HT-29 (cell line): Measurements from ENCODE around the gene WIPF3. TPM values are rescaled to one million over a fixed set of nuclear protein-coding genes. Genes with fewer than 3 reads are reported as not detected.

Experiments
- DNase-seq: peaks from one replicate; pipeline ENCODE4 v3.0.0-alpha.2; 2015; ENCODE audit warnings: low spot score
- total RNA-seq: library from RNA; depleted of rRNA; stranded (reverse); fragments of >200 nt; shearing (Covaris generic); gene quantifications from 2 replicates; pipeline ENCODE4 v1.2.3, GENCODE V29; 2014; rRNA removed

The WIPF3 gene, protein sequence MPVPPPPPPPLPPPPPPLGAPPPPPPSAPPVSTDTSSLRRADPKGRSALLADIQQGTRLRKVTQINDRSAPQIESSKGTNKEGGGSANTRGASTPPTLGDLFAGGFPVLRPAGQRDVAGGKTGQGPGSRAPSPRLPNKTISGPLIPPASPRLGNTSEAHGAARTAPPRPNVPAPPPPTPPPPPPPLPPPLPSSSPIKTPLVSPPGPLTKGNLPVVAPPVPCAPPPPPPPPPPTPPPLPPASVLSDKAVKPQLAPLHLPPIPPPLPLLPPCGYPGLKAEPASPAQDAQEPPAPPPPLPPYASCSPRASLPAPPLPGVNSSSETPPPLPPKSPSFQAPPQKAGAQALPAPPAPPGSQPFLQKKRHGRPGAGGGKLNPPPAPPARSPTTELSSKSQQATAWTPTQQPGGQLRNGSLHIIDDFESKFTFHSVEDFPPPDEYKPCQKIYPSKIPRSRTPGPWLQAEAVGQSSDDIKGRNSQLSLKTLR
- total RNA-seq = 0.10 and 0.26 TPM in 2 replicates

- DNase-seq = no peak
Measured at GRCh38 chr7:29806208-29806994, at the start of gene WIPF3. Gene WIPF3, plus strand, starts transcription at chr7:29806508. Its CDS starts 28,217 bp downstream, at chr7:29834725.

DNA sequence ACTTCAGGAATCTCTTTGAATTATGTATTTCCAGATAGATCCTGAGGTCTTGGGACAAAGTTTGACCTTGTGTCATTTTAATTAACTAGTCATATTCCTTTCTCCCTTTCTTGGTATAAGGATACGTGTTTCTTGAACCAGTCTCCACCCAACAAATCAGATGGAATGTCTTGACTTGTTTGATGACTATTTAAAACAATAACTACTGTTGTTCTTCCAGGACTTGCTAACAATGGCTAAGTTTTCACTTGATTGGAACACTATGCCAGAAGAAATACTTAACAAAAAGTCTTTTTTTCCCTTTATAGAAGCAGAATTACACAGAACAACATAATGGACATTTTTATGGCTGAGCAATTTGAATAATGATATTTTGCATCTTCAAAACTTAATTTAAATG lies 43.0 kb upstream of the WIPF3 start:
- no peak for DNase-seq

DNA sequence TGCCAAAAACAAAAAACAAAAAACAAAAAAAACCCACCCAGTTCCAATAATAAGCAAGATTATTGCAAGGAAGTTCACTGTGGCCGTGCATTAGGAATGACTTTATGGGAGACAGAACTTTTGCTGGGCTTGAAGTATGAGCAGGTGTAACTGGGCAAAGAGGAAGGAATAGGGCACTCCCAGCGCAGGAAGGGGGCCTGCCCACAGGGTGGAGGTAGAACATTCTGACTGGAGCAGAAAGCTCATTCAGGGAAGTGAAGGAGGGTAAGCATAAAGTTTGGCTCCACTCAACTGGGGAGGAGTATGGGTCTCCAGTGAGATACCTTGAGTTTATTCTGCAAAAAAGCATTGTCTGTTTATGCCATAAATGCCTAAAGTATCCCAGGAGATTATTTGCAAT lies 42.1 kb upstream of the WIPF3 start:
- peak; percentile 19 for DNase-seq

- no peak for DNase-seq
Measured at GRCh38 chr7:29765490-29765889, 40.8 kb upstream of the WIPF3 start.

DNA sequence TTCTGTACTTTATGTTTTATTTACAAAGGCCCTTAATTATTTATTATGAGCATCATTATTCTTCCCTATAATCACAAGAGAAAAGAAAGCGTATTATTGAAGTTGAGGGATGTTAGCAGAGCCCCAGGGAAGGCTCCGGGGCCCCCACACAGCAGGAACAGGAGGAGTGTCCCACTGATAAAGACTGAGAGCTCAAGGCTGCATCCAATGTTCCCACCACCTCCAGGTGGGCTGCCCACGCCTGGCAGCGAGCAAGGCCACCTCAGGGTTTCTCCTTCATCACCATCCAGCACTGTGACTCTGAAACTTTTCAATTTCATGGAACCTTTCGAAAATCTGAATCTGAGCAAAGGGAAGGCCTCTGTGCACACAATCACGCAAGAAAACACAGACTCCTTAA lies 35.9 kb upstream of the WIPF3 start:
- no peak for DNase-seq

DNA sequence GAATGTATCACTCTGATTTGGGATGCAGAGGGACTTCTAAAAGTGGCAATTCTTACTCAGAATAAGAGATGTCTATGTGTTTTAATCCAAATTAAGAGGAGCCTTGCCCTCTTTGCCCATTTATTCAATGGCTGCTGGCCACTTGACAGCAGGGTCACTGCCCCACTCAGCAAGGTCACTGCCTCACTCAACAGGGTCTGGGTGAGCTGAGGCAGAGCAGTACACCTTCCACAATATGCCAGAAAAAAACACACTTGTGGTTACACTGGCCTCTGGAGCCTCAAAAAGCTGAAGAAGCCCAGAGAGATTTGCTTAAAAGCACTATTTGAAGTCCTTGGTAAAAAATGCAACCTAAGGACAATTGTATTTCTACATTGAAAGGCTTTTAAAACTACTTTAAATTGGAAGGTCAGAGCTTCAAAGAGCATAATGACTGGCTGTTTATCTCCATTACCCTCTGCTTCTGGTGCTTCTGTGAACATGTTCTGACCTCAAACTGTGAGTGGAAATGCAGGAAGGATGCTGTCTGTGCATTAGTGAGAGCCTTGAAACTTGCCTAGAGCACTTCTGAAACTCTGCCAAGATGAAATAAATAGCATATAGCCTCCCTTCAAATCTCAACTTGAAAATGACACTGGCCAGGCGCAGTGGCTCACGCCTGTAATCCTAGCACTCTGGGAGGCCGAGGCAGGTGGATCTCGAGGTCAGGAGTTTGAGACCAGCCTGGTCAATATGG lies 35.1 kb upstream of the WIPF3 start:
- no peak for DNase-seq

GRCh38 chr7:29779017-29779416 lies 27.3 kb upstream of the WIPF3 start:
- no peak for DNase-seq

DNA sequence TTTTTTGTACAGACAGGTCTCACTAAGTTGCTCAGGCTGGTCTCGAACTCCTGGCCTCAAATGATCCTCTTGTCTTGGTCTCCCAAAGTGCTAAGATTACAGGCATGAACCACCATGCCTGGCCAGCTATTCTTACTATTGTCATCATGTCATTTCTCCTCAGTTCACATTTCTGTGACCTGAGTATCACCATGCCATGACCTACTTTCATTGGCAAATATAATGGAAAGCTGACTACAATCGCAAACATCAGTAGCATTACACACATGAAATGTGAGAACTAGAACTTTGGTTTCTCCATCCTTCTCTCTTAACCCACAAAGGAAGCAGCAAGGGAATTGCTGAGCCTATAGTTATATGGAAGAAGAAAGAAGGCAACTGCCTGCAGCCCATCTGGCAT lies 26.0 kb upstream of the WIPF3 start:
- no peak for DNase-seq

DNA sequence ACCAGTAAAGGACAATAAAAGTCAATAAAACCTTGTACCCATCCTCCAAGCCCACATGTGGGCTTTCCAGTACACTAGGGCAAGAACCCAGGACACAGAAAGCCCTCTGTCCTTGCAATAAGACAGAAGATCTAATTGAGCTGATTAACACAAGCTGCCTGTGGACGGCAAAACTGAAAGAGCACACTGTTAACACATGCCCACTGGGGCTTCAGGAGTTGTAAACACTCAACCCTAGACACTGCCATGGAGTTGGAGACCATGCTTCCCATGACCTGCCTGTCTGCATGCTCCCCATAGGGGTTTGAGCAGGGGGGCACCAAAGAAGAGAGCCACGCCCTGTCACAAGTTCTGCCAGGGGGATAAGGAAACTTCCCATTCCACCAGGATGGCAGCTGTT lies 22.6 kb upstream of the WIPF3 start:
- DNase-seq = no peak

- DNase-seq = no peak
Measured at GRCh38 chr7:29793507-29793906, 12.8 kb upstream of the WIPF3 start.

GRCh38 chr7:29794959-29795629 lies 11.2 kb upstream of the WIPF3 start:
- DNase-seq = no peak

DNA sequence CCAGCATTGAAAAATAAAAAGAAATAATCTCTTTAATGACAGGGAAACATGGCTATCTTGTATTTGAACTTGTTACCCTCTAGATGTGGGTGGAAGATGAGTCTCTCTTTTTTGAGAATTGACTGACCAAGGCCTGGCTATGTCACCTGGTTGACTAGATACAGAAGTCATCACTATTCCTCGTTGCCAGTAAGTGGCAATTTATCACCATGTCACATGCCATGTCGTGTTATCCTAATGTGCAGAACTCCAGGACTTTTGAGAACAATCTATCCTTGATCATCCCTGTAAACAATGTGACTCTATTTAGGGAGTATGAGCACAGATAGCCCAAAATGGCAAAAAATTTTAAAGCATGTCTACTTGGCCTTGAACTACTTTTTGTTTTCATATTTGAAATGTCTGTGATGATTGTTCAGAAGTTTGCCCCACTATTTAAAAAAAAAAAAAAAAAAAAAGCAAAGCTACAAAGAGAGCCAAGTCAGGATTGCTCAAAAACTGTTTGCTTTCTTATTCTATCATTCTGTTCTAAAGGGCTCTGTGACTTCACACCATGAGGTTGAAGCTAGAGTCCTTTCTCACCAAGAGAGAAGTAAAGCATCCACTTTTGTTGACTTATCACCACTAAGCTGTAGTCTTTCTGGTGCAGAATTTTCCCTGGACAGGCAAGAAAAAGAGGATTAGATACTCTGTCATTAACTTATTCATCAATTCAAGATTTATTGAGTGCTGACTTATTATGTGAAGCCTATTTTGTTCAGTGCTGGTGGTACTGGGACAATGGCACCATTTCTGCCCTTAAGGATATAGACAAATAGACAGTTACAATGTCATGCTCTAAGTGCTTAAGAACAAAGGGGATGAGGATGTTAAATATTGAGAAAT lies 10.4 kb upstream of the WIPF3 start:
- no peak for DNase-seq

DNA sequence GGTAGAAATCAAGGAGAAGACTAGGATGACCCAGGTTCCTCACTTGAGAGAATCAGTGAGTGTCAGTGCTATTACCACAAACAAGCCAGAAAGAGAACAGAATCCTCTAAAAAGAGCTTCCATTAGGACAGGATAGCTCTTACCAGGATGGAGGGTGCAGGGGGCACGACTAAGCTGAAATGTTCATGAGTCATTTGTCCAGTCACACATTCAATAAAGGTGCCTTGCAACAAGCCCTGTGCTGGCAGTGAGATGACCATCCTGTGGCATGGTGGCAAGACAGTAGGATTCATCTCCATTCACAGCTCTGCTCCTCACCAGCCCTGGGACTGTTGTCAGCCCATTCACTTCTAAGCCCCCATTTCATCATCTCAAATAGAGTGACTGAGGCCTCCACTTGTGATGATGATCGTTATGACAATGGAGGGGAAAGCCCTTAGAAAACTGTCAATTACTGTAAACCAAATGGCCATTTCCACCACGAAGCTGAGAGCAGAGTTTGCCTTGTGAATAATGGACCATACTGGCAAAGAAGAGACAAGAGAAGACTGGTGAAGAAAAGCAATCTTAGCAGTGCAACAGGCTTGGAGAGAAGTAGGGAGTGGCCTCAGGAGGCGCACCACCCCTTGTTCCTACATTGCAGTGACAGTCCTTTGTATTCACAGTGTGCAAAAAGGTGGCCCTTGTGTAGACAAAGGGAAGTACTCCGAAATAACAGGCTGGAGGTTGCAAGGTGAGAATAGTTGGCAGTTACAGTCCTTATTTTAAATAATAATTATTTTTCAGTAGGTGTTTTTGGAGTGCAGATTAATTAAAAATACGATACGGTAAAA lies 9.0 kb upstream of the WIPF3 start:
- peak; percentile 16 for DNase-seq

DNA sequence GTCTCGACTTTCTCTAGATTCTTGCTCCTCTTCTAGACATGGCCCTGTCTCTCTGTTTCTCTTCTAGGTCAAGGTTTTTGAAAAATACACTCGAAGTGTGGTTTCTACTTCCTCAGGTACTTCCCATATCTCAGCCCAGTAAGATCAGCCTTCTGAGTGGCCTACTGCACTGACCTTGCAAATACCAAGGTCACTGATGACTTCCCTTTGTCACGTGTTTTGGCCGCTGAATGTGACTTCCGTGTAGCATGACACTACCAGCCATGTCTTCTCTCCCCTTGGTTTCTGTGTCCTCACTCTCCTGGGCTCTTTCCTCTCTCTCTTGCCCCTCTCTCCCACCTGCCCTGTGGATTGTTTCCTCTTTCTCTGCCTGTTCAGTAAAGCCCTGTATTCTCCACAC lies 7.9 kb upstream of the WIPF3 start:
- no peak for DNase-seq

GRCh38 chr7:29801929-29802328 lies 4.4 kb upstream of the WIPF3 start:
- no peak for DNase-seq

DNA sequence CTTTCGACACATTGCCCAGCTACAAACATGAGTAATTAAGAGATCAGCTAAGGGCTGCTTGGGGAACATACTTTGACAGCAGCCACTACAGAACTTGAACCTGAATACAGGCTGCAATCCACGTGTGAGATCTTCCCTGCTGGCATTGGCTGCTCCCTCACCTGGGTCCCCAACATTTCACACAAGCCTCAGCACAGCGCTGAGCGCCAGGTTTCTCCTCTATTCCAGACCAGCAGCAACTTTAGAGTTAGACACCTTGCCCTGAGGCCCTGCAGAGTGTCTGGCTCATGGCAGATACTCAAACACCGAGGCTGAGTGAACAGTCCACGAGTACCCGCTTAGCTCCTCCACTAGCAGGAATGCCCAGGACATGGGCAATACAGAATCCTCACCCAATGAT lies 1.3 kb upstream of the WIPF3 start:
- no peak for DNase-seq

DNA sequence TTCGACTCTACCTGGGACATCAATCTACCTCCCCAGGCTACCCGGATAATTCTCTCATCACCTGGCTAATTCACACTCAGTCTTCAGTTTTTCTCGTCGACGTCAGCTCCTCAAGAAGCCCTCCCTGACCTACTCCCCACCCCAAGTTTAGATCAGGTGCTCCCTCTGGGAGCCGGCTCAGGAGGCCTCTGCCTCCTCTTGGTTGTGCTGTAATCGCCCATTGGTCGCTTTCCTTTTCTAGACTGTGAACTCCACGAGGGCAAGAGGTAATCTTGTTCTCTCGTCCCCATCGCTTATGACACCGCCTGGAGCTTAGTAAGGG lies 461 bp upstream of the WIPF3 start:
- no peak for DNase-seq

GRCh38 chr7:29806995-29807841 lies 910 bp downstream of the WIPF3 start:
- DNase-seq = no peak
